DND-41 (cell line): ENCODE data around the gene TTC39B.

ENCODE experiments used
- EZH2 ChIP-seq: IDR thresholded peaks from 3 replicates; pipeline ENCODE4 v1.6.1; 2012; ENCODE audit warnings: borderline replicate concordance, low read depth, mild to moderate bottlenecking, moderate library complexity, low read length, inconsistent platforms; ENCODE audit not compliant: severe bottlenecking
- TF ChIP-seq, protein P1 (sequence below): IDR thresholded peaks from 2 replicates; pipeline ENCODE4 v1.5.1; 2012; ENCODE audit warnings: borderline replicate concordance, low read length, moderate library complexity, mild to moderate bottlenecking; ENCODE audit not compliant: poor library complexity, severe bottlenecking; ENCODE audit errors: extremely low read depth

DNA sequence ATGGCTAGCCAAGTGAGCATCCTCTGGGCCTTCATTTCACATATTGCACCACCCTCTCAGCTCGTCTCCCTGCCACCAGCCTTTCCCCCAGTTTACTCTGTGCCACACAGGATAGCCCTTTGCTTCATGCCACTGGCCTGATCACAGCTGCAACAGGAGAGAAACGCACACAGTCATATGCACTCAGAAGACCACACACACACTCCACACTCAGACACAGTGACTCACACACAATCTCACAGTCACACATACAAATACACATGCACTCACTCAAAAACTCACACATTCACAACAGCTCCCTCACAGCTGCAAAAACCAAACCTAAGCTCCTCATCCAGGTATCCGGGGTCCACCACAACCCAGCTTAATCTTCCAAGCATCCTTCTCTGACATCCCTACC lies 38.7 kb downstream of the TTC39B start:
- no peak for TF ChIP-seq EZH2
- TF ChIP-seq, protein P1, sequence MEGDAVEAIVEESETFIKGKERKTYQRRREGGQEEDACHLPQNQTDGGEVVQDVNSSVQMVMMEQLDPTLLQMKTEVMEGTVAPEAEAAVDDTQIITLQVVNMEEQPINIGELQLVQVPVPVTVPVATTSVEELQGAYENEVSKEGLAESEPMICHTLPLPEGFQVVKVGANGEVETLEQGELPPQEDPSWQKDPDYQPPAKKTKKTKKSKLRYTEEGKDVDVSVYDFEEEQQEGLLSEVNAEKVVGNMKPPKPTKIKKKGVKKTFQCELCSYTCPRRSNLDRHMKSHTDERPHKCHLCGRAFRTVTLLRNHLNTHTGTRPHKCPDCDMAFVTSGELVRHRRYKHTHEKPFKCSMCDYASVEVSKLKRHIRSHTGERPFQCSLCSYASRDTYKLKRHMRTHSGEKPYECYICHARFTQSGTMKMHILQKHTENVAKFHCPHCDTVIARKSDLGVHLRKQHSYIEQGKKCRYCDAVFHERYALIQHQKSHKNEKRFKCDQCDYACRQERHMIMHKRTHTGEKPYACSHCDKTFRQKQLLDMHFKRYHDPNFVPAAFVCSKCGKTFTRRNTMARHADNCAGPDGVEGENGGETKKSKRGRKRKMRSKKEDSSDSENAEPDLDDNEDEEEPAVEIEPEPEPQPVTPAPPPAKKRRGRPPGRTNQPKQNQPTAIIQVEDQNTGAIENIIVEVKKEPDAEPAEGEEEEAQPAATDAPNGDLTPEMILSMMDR, result no peak
